PFSK-1 (cell line): ENCODE data around the gene SNTB2.

Experiments
- FOXP2 ChIP-seq: optimal IDR thresholded peaks from 2 replicates; pipeline ENCODE3; 2011; ENCODE audit warnings: borderline replicate concordance, control low read depth, inconsistent platforms; ENCODE audit not compliant: insufficient read depth; ENCODE audit errors: extremely low read length, extremely low read depth
- POLR2AphosphoS5 ChIP-seq: IDR thresholded peaks from 2 replicates; pipeline ENCODE4 v1.6.1; 2012; ENCODE audit warnings: low read depth, mild to moderate bottlenecking, control low read depth, low read length, moderate library complexity
- SIN3A ChIP-seq: IDR thresholded peaks from 2 replicates; pipeline ENCODE4 v1.6.1; 2012; ENCODE audit warnings: mild to moderate bottlenecking, low read length, moderate library complexity, borderline replicate concordance; ENCODE audit not compliant: insufficient read depth
- TAF1 ChIP-seq: IDR thresholded peaks from 2 replicates; pipeline ENCODE4 v1.6.1; 2012; ENCODE audit warnings: low read length, control low read depth, borderline replicate concordance; ENCODE audit not compliant: insufficient read depth
- TF ChIP-seq, protein P1 (sequence below), 2 experiments: IDR thresholded peaks; 2 replicates each; pipeline versions ENCODE4 v1.6.1 to v1.8.0; 2011 to 2012; ENCODE audit warnings: low read depth in 2 of 2, low read length in 2 of 2, control low read depth in 1 of 2, inconsistent platforms in 1 of 2, mild to moderate bottlenecking in 1 of 2, moderate library complexity in 1 of 2; ENCODE audit not compliant: insufficient read depth in 1 of 2

The SNTB2 gene

DNA sequence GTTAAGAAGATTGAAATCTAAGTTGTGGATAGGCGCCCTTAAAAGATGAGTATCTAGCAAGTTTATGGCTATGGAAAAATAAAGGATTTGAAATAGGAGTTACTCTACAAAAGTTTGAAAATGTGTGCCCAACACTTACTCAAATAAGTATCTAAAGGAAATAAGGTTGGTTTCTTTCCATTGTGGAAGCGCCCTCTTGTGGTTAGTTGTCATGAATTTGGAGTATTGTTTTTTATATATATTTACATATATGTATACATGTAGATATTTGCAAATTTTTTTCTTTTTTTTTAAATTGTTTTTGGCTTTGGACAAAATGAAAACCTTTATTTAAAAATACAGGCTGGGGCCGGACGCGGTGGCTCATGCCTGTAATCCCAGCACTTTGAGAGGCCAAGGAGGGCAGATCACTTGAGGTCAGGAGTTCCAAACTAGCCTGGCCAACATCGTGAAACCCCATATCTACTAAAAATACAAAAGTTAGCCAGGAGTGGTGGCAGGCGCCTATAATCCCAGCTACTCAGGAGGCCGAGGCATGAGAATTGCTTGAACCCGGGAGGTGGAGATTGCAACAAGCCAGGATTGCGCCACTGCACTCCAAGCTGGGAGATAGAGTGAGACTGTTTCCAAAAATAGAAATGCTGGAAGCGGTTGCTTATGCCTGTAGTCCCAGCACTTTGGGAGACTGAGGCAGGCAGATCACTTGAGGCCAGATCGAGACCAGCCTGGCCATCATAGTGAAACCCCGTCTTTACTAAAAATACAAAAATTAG, 100.2 kb downstream of the SNTB2 start:
- TF ChIP-seq, protein P1, sequence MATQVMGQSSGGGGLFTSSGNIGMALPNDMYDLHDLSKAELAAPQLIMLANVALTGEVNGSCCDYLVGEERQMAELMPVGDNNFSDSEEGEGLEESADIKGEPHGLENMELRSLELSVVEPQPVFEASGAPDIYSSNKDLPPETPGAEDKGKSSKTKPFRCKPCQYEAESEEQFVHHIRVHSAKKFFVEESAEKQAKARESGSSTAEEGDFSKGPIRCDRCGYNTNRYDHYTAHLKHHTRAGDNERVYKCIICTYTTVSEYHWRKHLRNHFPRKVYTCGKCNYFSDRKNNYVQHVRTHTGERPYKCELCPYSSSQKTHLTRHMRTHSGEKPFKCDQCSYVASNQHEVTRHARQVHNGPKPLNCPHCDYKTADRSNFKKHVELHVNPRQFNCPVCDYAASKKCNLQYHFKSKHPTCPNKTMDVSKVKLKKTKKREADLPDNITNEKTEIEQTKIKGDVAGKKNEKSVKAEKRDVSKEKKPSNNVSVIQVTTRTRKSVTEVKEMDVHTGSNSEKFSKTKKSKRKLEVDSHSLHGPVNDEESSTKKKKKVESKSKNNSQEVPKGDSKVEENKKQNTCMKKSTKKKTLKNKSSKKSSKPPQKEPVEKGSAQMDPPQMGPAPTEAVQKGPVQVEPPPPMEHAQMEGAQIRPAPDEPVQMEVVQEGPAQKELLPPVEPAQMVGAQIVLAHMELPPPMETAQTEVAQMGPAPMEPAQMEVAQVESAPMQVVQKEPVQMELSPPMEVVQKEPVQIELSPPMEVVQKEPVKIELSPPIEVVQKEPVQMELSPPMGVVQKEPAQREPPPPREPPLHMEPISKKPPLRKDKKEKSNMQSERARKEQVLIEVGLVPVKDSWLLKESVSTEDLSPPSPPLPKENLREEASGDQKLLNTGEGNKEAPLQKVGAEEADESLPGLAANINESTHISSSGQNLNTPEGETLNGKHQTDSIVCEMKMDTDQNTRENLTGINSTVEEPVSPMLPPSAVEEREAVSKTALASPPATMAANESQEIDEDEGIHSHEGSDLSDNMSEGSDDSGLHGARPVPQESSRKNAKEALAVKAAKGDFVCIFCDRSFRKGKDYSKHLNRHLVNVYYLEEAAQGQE (IDR thresholded peaks at IDR 0.05; ENCODE audit: insufficient read depth in 1 of 2, low read depth in 2 of 2, low read length in 2 of 2) = no peak
- TF ChIP-seq POLR2AphosphoS5 = no peak

DNA sequence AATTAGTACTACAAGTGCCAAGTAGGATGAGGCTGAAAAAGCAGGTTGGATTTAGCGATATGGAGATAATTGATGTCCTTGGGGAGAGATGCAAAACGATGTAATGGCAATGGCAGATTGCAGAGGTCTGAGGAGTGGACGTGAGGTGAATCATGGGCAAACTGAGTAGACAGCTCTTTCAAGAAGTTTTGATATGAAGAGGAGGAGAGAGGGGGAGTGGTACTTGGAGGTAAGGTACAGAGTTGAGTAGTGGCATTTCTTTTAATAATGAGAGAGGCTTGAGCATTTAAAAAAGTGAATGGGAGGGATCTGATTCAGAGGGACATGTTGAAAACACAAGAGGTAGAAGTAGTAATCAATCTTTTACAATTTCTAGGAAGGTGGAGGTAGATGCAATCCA, 106.4 kb downstream of the SNTB2 start:
- TF ChIP-seq SIN3A (no peak), FOXP2 (no peak)
- TF ChIP-seq, protein P1 (IDR thresholded peaks at IDR 0.05; ENCODE audit: insufficient read depth in 1 of 2, low read depth in 2 of 2, low read length in 2 of 2) = no peak

DNA sequence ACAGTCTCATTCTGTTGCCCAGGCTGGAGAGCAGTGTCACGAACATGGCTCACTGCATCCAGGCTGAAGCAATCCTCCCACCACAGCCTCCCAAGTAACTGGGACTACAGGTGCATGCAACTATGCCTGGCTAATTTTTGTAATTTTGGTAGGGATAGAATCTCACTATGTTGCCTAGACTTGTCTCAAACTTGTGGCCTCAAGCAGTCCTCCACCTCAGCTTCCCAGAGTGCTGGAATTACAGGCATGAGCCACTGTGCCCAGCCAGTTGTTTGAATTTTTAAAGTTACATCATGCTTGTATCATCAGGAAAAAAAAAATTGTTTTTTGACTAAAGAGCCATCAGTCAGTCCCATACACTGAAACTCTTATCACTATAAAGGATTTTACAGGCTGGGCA, 107.1 kb downstream of the SNTB2 start:
- TF ChIP-seq SIN3A (no peak), TAF1 (no peak), POLR2AphosphoS5 (no peak), FOXP2 (no peak)
- TF ChIP-seq, protein P1 (IDR thresholded peaks at IDR 0.05; ENCODE audit: insufficient read depth in 1 of 2, low read depth in 2 of 2, low read length in 2 of 2) = no peak

DNA sequence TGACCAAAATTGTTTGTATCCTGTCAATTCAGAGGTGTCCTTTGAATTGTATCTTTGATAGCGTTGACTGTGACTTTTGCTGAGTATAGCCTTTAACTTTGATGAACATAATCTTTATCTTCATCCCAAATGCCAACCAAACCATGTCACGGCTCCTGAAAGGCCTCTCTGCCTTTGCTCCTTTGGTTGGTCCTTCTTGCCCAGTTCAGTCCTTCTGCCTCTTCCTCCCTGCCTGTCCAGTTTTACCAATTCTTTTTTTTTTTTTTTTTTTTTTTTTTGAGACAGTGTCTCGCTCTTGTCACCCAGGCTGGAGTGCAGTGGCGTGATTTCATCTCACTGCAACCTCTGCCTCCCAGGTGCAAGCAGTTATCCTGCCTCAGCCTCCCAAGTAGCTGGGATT, 111.3 kb downstream of the SNTB2 start:
- TF ChIP-seq, protein P1 (IDR thresholded peaks at IDR 0.05; ENCODE audit: insufficient read depth in 1 of 2, low read depth in 2 of 2, low read length in 2 of 2) = no peak
- TF ChIP-seq SIN3A (no peak), FOXP2 (no peak), TAF1 (no peak), POLR2AphosphoS5 (no peak)

DNA sequence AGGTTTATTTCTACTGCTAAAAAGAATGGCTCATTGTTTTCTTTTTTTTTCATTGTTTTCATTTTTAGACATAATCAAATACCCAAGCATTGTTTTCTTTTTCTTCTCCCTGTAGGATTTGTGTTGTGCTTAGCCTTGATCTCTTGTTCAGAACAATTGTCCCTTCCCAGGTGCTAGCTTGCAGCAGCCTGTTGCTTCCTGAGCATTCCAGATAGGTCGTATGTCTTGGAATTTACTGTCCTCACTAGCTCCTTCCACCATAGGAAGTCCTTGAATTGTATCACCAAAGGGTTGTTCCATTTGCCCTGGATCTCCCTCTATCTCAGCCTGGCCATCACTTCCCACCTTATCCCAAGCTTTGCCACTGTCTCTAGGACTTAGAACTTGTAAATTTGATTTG, 114.2 kb downstream of the SNTB2 start:
- TF ChIP-seq POLR2AphosphoS5 (no peak), SIN3A (no peak), FOXP2 (no peak), TAF1 (no peak)
- TF ChIP-seq, protein P1 (IDR thresholded peaks at IDR 0.05; ENCODE audit: insufficient read depth in 1 of 2, low read depth in 2 of 2, low read length in 2 of 2) = no peak
